ENCODE results near the gene NELL2. TPM values are rescaled to one million over a fixed set of nuclear protein-coding genes. Genes with fewer than 3 reads are reported as not detected.
A peak's percentile ranks its signal among the peaks of the same experiment; 100 is the strongest.

NELL2 gene
- total RNA-seq, 1 donor from 2014 or later = 2.1 TPM

DNA sequence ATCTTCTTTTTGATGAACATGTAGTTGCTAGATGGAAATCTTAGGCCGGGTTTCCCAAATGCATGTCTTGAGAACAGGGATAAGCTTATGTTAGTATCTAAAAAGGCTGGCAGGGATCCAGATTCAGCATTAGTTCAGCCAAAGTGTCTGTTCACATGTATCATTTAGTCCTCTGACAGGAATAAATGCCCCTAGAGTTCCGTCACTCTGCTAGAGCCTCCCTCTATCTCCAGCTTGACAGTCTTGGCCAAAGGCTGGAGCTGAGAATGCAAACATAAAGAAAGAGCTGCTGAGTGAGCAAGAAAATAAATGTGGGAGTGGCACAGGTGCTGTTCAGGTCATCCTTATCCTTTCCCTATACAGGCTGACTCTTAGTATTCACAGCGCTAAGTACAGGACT lies 13.8 kb upstream of the NELL2 start:
- peaks cover 14% of the 10 kb centered on the region for H3K27me3 Mint-ChIP-seq (ENCODE audit: low read depth)
- H3K27ac Mint-ChIP-seq = no peak overlapping the region

GRCh38 chr12:44889162-44889561 lies 13.0 kb upstream of the NELL2 start:
- no peak for DNase-seq (ENCODE audit: low spot score in 2 of 2, unreplicated experiment in 2 of 2)
- peaks cover under 1% of the 10 kb centered on the region for H3K9me3 Mint-ChIP-seq
- H3K27ac Mint-ChIP-seq = no peak overlapping the region
- H3K4me3 Mint-ChIP-seq = no peak overlapping the region
- H3K36me3 Mint-ChIP-seq = no peaks in the 10 kb centered on the region
- H3K4me1 Mint-ChIP-seq = no peaks in the 10 kb centered on the region
- TF ChIP-seq, protein P1, sequence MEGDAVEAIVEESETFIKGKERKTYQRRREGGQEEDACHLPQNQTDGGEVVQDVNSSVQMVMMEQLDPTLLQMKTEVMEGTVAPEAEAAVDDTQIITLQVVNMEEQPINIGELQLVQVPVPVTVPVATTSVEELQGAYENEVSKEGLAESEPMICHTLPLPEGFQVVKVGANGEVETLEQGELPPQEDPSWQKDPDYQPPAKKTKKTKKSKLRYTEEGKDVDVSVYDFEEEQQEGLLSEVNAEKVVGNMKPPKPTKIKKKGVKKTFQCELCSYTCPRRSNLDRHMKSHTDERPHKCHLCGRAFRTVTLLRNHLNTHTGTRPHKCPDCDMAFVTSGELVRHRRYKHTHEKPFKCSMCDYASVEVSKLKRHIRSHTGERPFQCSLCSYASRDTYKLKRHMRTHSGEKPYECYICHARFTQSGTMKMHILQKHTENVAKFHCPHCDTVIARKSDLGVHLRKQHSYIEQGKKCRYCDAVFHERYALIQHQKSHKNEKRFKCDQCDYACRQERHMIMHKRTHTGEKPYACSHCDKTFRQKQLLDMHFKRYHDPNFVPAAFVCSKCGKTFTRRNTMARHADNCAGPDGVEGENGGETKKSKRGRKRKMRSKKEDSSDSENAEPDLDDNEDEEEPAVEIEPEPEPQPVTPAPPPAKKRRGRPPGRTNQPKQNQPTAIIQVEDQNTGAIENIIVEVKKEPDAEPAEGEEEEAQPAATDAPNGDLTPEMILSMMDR (IDR thresholded peaks at IDR 0.05; ENCODE audit: unreplicated experiment) = no peak
- peaks cover 10% of the 10 kb centered on the region for H3K27me3 Mint-ChIP-seq (ENCODE audit: low read depth)

More for the DNA sequence above, 13.8 kb upstream of the NELL2 start:
- Mint-ChIP-seq H3K4me3 (no peak overlapping the region), H3K4me1 (no peaks in the 10 kb centered on the region), H3K9me3 (no peaks in the 10 kb centered on the region), H3K36me3 (no peaks in the 10 kb centered on the region)
- TF ChIP-seq, protein P1 (IDR thresholded peaks at IDR 0.05; ENCODE audit: unreplicated experiment) = no peak
- no peak for DNase-seq (ENCODE audit: low spot score in 2 of 2, unreplicated experiment in 2 of 2)

- Mint-ChIP-seq H3K27ac (no peak overlapping the region), H3K27me3 (ENCODE audit: low read depth) (peaks cover 8% of the 10 kb centered on the region), H3K9me3 (peaks cover 16% of the 10 kb centered on the region), H3K4me3 (no peak overlapping the region), H3K4me1 (no peaks in the 10 kb centered on the region), H3K36me3 (no peaks in the 10 kb centered on the region)
- DNase-seq (ENCODE audit: low spot score in 2 of 2, unreplicated experiment in 2 of 2) = no peak
- TF ChIP-seq, protein P1 (IDR thresholded peaks at IDR 0.05; ENCODE audit: unreplicated experiment) = no peak
These were observed 9.8 kb upstream of the NELL2 start for GRCh38 chr12:44885902-44886301.

- no peak overlapping the region for H3K4me3 Mint-ChIP-seq
- no peaks in the 10 kb centered on the region for H3K36me3 Mint-ChIP-seq
- peaks cover 37% of the 10 kb centered on the region for H3K9me3 Mint-ChIP-seq
- peaks cover 7% of the 10 kb centered on the region for H3K4me1 Mint-ChIP-seq
- peaks cover 36% of the 10 kb centered on the region for H3K27me3 Mint-ChIP-seq (ENCODE audit: low read depth)
- DNase-seq (ENCODE audit: low spot score in 2 of 2, unreplicated experiment in 2 of 2) = no peak
- TF ChIP-seq, protein P1 (IDR thresholded peaks at IDR 0.05; ENCODE audit: unreplicated experiment) = no peak
- H3K27ac Mint-ChIP-seq = no peak overlapping the region
These were observed 5.1 kb upstream of the NELL2 start for GRCh38 chr12:44881197-44881596.

DNA sequence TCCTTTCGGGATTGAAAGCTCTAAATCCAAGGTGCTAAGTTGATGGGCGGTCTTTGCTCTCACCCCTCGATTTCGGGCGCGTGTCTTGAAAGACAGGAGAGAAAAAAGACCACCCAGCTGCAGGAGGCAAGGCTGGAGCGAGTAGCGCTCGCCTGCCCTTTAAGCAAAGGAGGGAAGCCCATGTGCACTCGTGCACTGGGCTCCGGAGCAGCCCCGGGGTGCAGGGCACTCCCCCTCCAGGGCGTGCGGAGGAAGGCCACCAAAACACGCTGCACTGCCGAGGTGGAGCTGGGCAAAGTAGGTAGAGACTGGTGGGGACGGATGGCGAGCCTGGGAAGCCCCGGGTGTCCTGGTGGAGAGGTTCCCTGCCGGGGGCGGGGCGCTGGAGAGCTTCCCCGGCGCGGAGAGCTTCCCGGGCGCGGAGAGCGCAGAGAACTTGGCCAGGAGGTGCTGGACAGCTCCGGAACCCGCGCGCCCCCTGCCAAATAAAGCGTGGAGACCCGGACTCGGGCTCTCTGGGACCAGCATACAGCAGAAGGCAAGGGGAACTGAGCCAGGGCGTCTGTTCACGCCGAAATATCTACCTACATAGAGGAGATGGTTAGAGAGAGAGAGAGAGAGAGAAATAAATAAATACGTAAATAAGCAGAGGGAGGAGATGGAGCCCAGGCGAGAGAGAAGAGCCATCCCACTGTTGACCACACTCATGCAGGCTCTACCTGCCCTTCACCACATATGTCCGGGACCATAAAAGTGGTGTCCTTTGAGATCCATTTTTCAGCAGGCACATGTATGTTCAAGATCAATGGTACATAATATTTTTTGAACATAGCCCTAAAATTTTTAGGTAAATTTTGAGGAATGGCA lies 662 bp upstream of the NELL2 start:
- TF ChIP-seq, protein P1 (IDR thresholded peaks at IDR 0.05; ENCODE audit: unreplicated experiment) = no peak
- H3K27ac Mint-ChIP-seq = no peak overlapping the region
- peaks cover 28% of the 10 kb centered on the region for H3K9me3 Mint-ChIP-seq
- peaks cover 73% of the 10 kb centered on the region for H3K27me3 Mint-ChIP-seq (ENCODE audit: low read depth)
- peaks cover 20% of the 10 kb centered on the region for H3K4me1 Mint-ChIP-seq
- H3K4me3 Mint-ChIP-seq = peak overlapping the region; percentile 73
- H3K36me3 Mint-ChIP-seq = no peaks in the 10 kb centered on the region
- DNase-seq (ENCODE audit: low spot score in 2 of 2, unreplicated experiment in 2 of 2) = peak; percentile 51 to 74

All from mesothelial cell of epicardium (in vitro differentiated cells).